HCT116 (cell line): Measurements from ENCODE around the gene UNK. TPM values are rescaled to one million over a fixed set of nuclear protein-coding genes. Genes with fewer than 3 reads are reported as not detected.

ENCODE experiments used
- ATAC-seq: fragments of 200-7000 bp; cut with Tn5 transposase; 2 replicates; pipeline ENCODE4 v1.9.1; 2020; ENCODE audit warnings: mild to moderate bottlenecking, moderate library complexity
- BruUV-seq: library from RNA; stranded (reverse); fragments of 400-500 nt; replicated peaks from 2 replicates; lab custom pipeline; 2021; lab: Mats Ljungman, UMichigan
- CTCF ChIA-PET: fragments of 300-600 bp; sonication (Branson Sonifier 250); formaldehyde crosslinking; loops from one replicate; lab custom pipeline; 2021; ENCODE audit warnings: antibody characterized with exemption; lab: Charles Lee
- POLR2A ChIA-PET: fragments of 300-600, 350-600 bp; sonication (Branson Sonifier 250); formaldehyde crosslinking; loops from one replicate; lab custom pipeline; 2021; ENCODE audit warnings: antibody characterized with exemption; lab: Charles Lee
- RAD21 ChIA-PET, 2 experiments: fragments of 300-600 bp; sonication (Branson Sonifier 250); formaldehyde crosslinking; loops; one replicate each; lab custom pipeline; 2023; ENCODE audit warnings: low total read pairs in 2 of 2; ENCODE audit not compliant: uncharacterized antibody in 2 of 2, unreplicated experiment in 2 of 2, low non-redundant PET in 1 of 2; lab: Charles Lee
- DNase-seq: peaks from one replicate; pipeline ENCODE4 v3.0.0-alpha.2; 2010; ENCODE audit warnings: low read depth, low spot score
- H2AFZ ChIP-seq: fragments of 200-600 bp; shearing (Covaris generic), sonication (generic); 2 replicates; pipeline ENCODE4 v1.6.1; 2017; ENCODE audit warnings: low read depth, mixed run types, mixed read lengths, antibody characterized with exemption, low read length; ENCODE audit not compliant: poor library complexity, severe bottlenecking
- H3K27ac ChIP-seq: 2 replicates; pipeline ENCODE4 v1.5.1; 2012; ENCODE audit warnings: low read depth, low read length
- H3K27me3 ChIP-seq: fragments of 200-600 bp; sonication (generic); 2 replicates; pipeline ENCODE4 v1.6.1; 2016; ENCODE audit warnings: mixed run types, low read length, mixed read lengths; ENCODE audit not compliant: insufficient read depth
- H3K36me3 ChIP-seq, 2 experiments: fragments of 200-500 bp in 1 of 2; fragments of 200-600 bp in 1 of 2; sonication (Bioruptor generic) in 1 of 2; sonication (generic) in 1 of 2; 2 replicates each; pipeline versions ENCODE4 v1.5.1 to v1.6.1; 2014 to 2016; ENCODE audit warnings: low read length in 2 of 2, inconsistent platforms in 1 of 2, mixed read lengths in 1 of 2, mixed run types in 1 of 2; ENCODE audit not compliant: insufficient read depth in 2 of 2, control insufficient read depth in 1 of 2
- H3K4me1 ChIP-seq, 2 experiments: fragments of 200-600 bp in 1 of 2; sonication (generic) in 1 of 2; 2 replicates each; pipeline versions ENCODE4 v1.5.1 to v1.6.1; 2012 to 2017; ENCODE audit warnings: low read length in 2 of 2, inconsistent platforms in 1 of 2, mild to moderate bottlenecking in 1 of 2, mixed read lengths in 1 of 2, mixed run types in 1 of 2, moderate library complexity in 1 of 2; ENCODE audit not compliant: insufficient read depth in 2 of 2, control insufficient read depth in 1 of 2
- H3K4me2 ChIP-seq: fragments of 200-600 bp; sonication (generic); 2 replicates; pipeline ENCODE4 v1.6.1; 2017; ENCODE audit warnings: mixed run types, low read length, mixed read lengths
- H3K4me3 ChIP-seq, 2 experiments: fragments of 200-600 bp in 1 of 2; sonication (generic) in 1 of 2; replicated peaks in 1 of 2; 2 replicates each; pipeline ENCODE4 v1.5.1; 2011 to 2016; ENCODE audit warnings: low read length in 2 of 2, control low read depth in 1 of 2, low read depth in 1 of 2, mild to moderate bottlenecking in 1 of 2, mixed read lengths in 1 of 2, mixed run types in 1 of 2
- H3K79me2 ChIP-seq: fragments of 200-600 bp; sonication (generic); 2 replicates; pipeline ENCODE4 v1.6.1; 2017; ENCODE audit warnings: mild to moderate bottlenecking, mixed run types, low read length, moderate library complexity, mixed read lengths; ENCODE audit not compliant: insufficient read depth
- H3K9ac ChIP-seq: fragments of 200-600 bp; sonication (generic); 2 replicates; pipeline ENCODE4 v1.6.1; 2016; ENCODE audit warnings: low read length, mixed read lengths
- H3K9me2 ChIP-seq: fragments of 200-600 bp; sonication (generic), shearing (Covaris generic); 2 replicates; pipeline ENCODE4 v1.6.1; 2017; ENCODE audit warnings: mixed run types, mild to moderate bottlenecking, moderate library complexity; ENCODE audit not compliant: insufficient read depth
- H3K9me3 ChIP-seq, 2 experiments: fragments of 200-500 bp in 1 of 2; fragments of 200-600 bp in 1 of 2; sonication (Bioruptor generic) in 1 of 2; sonication (generic) in 1 of 2; 2 replicates each; pipeline ENCODE4 v1.6.1; 2014 to 2017; ENCODE audit warnings: low read length in 2 of 2, mixed read lengths in 2 of 2, inconsistent platforms in 1 of 2, low read depth in 1 of 2, mild to moderate bottlenecking in 1 of 2, mixed run types in 1 of 2, moderate library complexity in 1 of 2; ENCODE audit not compliant: control insufficient read depth in 1 of 2, insufficient read depth in 1 of 2
- H4K20me1 ChIP-seq: fragments of 200-600 bp; sonication (generic), shearing (Covaris generic); 2 replicates; pipeline ENCODE4 v1.6.1; 2017; ENCODE audit warnings: mixed run types, mild to moderate bottlenecking, moderate library complexity; ENCODE audit not compliant: insufficient read depth
- EGR1 ChIP-seq: IDR thresholded peaks from 2 replicates; pipeline ENCODE4 v1.6.1; 2012; ENCODE audit warnings: low read depth
- REST ChIP-seq: IDR thresholded peaks from 2 replicates; pipeline ENCODE4 v1.6.1; 2012; ENCODE audit warnings: low read depth
- SP1 ChIP-seq: IDR thresholded peaks from 2 replicates; pipeline ENCODE4 v1.6.1; 2012; ENCODE audit warnings: low read depth
- YY1 ChIP-seq: IDR thresholded peaks from 2 replicates; pipeline ENCODE4 v1.6.1; 2011; ENCODE audit warnings: low read length, low read depth, moderate library complexity, mild to moderate bottlenecking; ENCODE audit not compliant: insufficient replicate concordance; ENCODE audit errors: extremely low read depth
- ZFX ChIP-seq: fragments of 450-650 bp; IDR thresholded peaks from 2 replicates; pipeline ENCODE4 v1.6.1; 2017
- ZNF274 ChIP-seq: fragments of 200-500 bp; sonication (Bioruptor generic); IDR thresholded peaks from 2 replicates; pipeline ENCODE4 v1.6.1; 2014; ENCODE audit warnings: mild to moderate bottlenecking, low read depth, low read length, inconsistent platforms
- intact Hi-C: fragments of 100-400 bp; cut with micrococcal nuclease; formaldehyde crosslinking; loops from 2 replicates; pipeline ENCODE4 v1.10.0; 2022
- total RNA-seq: library from RNA; stranded (reverse); gene quantifications from one replicate; pipeline ENCODE4 v1.2.1, GENCODE V29; 2021; ENCODE audit not compliant: unreplicated experiment

UNK gene
- total RNA-seq, 1 experiment from 2014 or later, result 40.6 TPM

DNA sequence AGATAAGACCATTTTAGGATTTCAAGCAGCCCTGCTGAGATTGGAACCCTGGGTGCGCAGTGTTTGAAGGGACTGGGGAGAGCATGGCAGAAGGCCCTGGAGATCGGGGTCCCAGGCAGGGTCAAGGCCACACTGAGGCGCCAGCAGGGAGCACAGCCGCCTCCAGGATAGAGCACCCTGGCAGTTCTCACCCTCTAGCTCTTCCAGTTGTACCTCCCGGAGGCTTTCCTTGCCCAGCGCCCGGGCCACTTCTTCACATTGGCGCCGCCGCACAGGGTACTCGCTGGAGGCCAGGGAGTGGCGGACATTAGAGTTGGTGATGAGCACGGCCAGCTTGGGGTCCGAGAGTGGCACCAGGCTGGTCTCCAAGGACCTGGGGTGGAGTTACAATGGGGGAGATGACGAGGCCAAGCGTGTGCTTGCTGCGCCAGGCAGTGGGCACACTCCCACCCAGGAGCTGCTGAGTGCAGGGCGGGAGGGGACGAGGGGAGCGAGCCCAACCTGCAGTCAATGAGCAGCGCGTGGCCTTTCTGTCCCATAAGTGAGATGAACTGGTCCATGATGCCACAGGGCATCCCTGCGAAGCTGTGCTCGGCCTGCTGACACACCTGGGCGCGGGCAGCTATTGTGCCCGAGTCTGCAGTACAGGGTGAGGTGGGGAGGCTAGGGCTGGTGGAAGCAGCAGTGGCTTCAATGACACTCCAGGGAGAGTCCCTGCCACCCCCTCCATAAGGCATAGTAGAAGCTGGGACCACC is 21.9 kb upstream of the UNK start:
- ChIA-PET POLR2A (interaction anchor here (0.7 to 4.3 kb wide), 4 partner anchors 13 to 17 kb away, joined by 3 to 74 read pairs (median 6); a partner anchor contains a TSS), CTCF (interaction anchor here (1.2 to 7.9 kb wide), 4 partner anchors 9 to 243 kb away, joined by 3 to 73 read pairs (median 3); no protein-coding TSS in a partner anchor), RAD21 (no interaction called here)
- Histone ChIP-seq H3K27ac (peak overlapping the region; percentile 78; the same call in 1 of the 2 replicates), H3K9me2 (no peaks in the 10 kb centered on the region), H3K4me3 (no peak overlapping the region), H3K9me3 (no peaks in the 10 kb centered on the region), H3K36me3 (peaks cover 0 to 14% of the 10 kb centered on the region in 2 experiments; a peak in 1 of 4 replicates), H3K79me2 (0 out of 2 replicates have a peak, but pooled peaks cover 6% of the 10 kb centered on the region), H3K4me1 (peaks cover 13 to 34% of the 10 kb centered on the region in 2 experiments), H3K27me3 (no peaks in the 10 kb centered on the region), H3K9ac (no peak overlapping the region), H3K4me2 (no peak overlapping the region), H2AFZ (no peak overlapping the region), H4K20me1 (no peaks in the 10 kb centered on the region)
- intact Hi-C loops, result no loop called here
- BruUV-seq, result no TSS peak
- no peak for ATAC-seq
- TF ChIP-seq ZFX (0 out of 2 replicates have a peak, but pooled peaks have one; percentile 9), YY1 (no peak)
- DNase-seq, result no peak

GRCh38 chr17:75763269-75763607 is 21.4 kb upstream of the UNK start:
- H3K27ac ChIP-seq, result peak overlapping the region; percentile 78; the same call in 1 of the 2 replicates
- intact Hi-C loops, result no loop called here
- TF ChIP-seq EGR1, result no peak
- TF ChIP-seq ZNF274, result no peak
- no peak for TF ChIP-seq REST
- TF ChIP-seq SP1, result no peak
- no peaks in the 10 kb centered on the region for H3K27me3 ChIP-seq
- BruUV-seq, result no TSS peak
- DNase-seq (no peak), ATAC-seq (no peak)
- H3K9me3 ChIP-seq, result no peaks in the 10 kb centered on the region
- H3K4me1 ChIP-seq, result peaks cover 13 to 34% of the 10 kb centered on the region in 2 experiments
- ChIA-PET RAD21 (no interaction called here), CTCF (interaction anchor here (0.5 to 7.9 kb wide), 6 partner anchors 15 to 442 kb away, joined by 3 to 73 read pairs (median 3); partner anchors contain the start of gene WBP2), POLR2A (interaction anchor here (0.6 to 4.3 kb wide), 3 partner anchors 14 to 163 kb away, joined by 3 to 74 read pairs (median 7); a partner anchor contains a TSS)
- H3K4me3 ChIP-seq, result no peak overlapping the region
- 0 out of 2 replicates have a peak, but pooled peaks cover 6% of the 10 kb centered on the region for H3K79me2 ChIP-seq
- no peaks in the 10 kb centered on the region for H3K9me2 ChIP-seq
- peaks cover 0 to 8% of the 10 kb centered on the region in 2 experiments; a peak in 1 of 4 replicates for H3K36me3 ChIP-seq
- H4K20me1 ChIP-seq, result no peaks in the 10 kb centered on the region
- H3K4me2 ChIP-seq, result peak overlapping the region; percentile 100; the same call in 1 of the 2 replicates
- no peak overlapping the region for H2AFZ ChIP-seq
- no peak overlapping the region for H3K9ac ChIP-seq
